ENCODE data around the gene FTO. TPM values are rescaled to one million over a fixed set of nuclear protein-coding genes. Genes with fewer than 3 reads are reported as not detected.

FTO gene
- total RNA-seq, 1 donor from 2014 or later = 91.0 TPM

DNA sequence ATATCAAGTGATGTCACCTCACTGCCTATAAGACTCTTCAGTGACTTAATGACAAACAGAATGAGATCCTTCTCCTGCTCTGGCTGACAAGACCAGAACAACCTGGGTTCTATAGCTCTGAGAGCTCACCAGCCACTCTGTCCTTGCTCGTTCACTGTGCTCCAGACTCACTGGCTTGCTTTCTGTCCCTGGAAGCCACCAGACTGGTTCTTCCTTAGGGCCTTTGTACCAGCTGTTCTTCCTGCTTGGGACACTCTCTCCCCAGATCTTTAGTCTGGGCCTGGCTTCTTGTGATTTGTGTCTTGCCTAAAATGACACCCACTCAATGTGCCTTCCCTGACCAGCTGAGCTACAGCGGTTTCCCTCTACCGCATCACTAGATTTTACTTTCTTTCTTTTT, 76.1 kb downstream of the FTO start:
- no peak for DNase-seq (ENCODE audit: low spot score)

DNA sequence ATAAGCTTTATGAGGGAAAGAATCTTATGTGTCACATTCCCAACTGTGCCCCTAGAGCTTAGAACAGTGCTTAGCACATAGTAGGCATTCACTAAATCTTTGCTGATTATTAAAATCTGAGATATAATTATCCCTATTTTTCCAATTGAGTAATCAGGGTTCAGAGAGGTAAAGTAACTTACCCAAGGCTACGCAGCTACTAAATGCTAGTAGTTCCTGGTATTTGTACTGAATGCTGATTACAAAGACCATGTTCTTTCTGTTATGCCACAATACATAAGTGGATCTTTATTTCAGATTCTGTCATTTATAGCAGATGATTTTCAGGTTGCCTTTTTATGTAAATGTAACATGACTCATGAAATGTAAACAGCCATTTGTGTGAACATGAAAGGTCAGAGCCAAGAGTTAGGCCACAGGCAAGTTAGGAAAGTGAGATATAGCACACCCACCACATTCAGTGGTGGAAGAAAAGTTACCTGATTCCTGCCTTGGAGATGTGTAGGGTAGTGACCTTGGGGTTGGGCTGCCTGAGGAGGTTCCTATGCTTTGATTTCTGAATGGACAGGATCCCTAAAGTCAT, 77.2 kb downstream of the FTO start:
- no peak for DNase-seq (ENCODE audit: low spot score)

DNA sequence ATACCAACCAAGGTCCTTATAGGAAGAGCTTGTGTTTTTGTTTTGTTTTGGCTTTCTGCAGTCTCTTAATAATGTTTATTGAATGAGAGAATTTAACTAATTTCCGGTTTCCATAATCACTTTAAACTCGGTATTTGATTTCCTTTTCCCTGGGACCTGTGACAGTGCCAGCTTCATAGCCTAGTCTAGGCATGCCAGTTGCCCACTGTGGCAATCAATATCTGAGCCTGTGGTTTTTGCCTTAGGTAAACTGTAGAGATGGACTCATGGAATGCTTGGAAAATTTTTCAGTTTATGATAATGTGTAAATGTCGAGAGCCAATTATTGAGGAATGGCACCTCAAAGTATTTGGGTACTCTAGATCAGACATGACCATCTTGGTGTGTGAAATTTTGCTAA, 78.2 kb downstream of the FTO start:
- no peak for DNase-seq (ENCODE audit: low spot score)

DNA sequence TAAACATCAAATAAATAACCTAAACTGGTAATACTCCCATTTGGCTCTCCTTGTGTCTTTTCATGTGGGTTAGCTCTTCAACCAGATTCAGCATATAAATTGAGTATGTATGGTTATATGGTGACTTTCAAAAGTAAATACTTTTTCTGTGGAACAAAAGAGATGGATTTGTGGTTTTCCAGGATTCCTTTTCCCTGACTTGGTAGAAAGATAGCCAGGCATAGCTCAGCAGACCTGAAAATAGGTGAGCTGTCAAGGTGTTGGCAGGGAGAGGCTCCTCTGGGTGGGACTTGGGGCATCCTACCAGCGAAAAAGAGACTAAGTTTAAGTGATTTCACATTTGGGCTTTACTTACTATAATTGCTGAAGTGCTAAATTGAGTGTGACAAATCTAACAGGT, 80.3 kb downstream of the FTO start:
- no peak for DNase-seq (ENCODE audit: low spot score)

DNA sequence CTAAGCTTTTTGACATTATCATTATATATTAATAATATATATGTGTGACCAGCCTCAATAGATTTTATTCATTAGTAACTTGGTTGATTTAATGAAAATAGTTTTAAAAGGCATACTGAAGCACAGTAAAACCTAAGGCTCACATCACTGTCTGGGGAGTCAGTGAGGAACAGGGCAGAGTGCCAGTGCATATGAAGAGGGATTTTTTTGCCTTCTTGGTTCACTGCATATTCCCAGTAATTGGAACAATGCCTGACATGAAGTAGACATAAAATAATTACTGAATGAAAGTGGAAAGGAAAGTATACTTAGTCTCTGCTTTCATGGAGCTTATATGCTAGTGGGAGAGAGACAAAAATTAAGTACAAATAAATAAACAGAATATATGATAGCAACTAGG, 81.1 kb downstream of the FTO start:
- DNase-seq (ENCODE audit: low spot score) = no peak

- DNase-seq (ENCODE audit: low spot score) = no peak
These were observed 82.0 kb downstream of the FTO start for GRCh38 chr16:53785916-53786315.

- no peak for DNase-seq (ENCODE audit: low spot score)
These were observed 83.5 kb downstream of the FTO start for GRCh38 chr16:53787423-53787822.

DNA sequence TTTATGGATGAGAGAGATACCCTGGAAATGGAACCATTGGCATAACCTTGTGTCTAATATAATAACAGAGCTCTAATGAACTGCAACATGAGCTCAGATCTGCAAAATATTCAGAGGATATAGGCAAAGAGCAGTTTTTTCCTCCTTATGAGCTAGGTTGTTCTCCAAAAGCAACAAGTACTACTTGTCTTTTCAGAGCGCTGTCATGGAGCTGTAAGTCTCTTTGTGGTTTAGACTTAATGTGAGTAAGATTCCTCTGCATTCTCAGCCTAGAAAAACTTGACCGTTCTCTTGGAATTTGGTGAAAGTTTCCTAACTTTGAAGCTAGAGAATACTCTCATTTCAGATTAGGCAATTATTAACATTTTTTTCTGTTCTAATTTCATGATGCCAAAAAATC, 85.2 kb downstream of the FTO start:
- no peak for DNase-seq (ENCODE audit: low spot score)

DNA sequence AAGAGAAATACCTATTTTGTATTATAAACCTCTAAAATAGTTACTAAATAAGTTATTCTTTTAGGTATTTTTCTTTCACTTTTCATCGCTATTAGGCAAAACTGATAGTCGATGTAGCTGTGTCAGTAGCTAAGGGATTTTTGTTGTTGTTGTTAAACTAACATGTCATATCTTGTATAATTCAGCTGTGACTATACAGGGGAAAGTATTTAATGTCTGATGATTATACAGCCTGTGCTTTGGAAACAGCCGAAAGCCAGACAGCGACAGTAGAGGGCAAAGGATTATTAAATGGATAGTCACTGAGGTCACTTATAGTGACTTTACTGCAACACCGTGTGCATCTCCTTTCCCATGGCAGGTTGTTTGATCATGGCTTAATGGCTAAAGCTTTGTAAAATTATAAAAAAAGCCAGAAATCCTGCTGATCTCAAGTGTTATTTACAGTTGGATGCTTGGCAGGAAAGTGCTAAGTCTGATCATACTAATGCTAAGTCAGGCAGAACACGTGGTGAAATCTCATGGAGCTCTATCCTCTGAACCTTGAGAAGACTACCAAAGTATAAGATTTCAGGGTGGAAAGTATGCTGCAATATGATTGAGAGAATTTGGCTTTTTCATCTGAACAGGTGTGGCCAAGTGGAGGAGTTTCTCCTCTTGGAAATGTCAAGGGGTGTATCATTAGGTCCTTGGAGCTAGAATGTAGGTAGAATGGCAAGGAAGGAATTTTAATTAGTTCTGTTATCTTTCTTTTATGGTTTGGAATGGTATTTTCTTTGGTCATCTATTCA, 88.4 kb downstream of the FTO start:
- DNase-seq (ENCODE audit: low spot score) = no peak

- no peak for DNase-seq (ENCODE audit: low spot score)
These were observed 99.5 kb downstream of the FTO start for GRCh38 chr16:53803451-53803850.

- DNase-seq (ENCODE audit: low spot score) = no peak
These were observed 100.0 kb downstream of the FTO start for GRCh38 chr16:53803998-53804397.

GRCh38 chr16:53804467-53804866, 100.5 kb downstream of the FTO start:
- no peak for DNase-seq (ENCODE audit: low spot score)

DNA sequence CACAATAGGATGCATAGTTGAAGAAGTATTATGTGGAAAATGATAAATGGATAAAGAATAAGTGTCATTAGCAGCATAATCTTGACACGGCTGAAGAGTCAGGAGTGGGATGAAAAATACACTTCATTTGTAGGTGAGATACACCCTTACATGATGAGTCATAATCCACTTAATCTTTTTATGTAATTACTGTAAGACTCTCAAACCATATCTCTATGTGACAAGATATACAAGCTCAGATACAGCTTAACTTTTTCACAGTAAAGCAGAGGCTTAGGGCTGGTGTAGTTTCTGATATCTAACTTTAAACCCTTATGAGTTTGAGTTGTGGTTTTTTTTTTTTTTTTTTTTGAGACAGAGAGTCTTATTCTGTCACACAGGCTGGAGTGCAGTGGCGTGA, 101.2 kb downstream of the FTO start:
- DNase-seq (ENCODE audit: low spot score) = no peak

DNA sequence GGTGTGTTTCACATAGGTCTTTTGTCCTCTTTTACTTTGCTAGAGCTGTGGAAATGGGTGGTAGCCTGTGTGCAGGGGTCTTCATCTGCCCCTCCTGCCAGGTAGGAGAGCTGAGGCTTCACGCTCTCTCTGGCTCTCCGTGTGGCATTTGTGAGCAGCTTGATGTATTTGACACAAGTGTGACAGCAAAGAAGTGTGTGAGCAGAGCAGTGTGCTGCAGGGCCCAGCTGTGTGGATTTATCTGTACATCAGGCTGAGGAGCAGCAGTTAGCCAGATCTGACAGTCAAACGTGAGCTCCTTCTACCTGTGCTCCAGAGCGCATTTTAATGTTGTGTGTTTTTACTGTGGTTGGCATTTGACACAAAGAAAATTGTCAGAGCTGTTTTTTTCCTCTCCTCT, 101.8 kb downstream of the FTO start:
- DNase-seq (ENCODE audit: low spot score) = no peak

DNA sequence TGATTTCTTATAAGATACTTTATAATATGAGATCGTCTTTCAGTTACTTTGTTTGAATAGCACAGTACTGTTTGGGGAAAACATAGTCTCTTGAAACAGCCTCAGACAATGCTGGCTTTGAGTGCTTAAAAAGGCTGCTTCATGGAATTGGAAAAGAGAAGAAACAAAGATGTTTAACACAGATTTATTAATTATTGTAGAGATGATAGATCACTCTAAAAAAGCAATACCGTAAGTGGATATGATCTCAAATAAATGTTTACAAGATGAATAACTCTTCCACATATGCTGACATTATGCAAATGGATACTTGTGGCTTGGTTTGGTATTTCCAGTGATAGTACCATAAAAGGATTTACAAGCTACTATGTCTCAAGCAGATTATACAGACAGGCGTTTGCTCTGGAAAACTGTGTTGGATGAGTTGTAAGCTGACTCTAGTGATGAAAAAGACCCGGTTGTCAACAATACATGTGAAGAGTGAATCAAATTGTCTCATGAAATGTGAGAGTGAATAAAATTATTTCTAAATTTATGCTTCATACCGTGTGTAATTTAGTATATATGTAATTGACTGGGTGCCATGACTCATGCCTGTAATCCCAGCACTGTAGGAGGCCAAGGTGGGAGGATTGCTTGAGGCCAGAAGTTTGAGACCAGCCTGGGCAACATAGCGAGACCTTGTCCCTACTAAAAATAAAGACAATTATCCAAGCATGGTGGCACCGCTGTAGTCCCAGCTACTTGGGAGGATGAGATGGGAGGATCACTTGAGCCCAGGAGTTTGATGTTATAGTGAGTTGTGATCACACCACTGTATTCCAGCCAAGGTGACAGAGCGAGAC, 105.4 kb downstream of the FTO start:
- DNase-seq (ENCODE audit: low spot score) = no peak

DNA sequence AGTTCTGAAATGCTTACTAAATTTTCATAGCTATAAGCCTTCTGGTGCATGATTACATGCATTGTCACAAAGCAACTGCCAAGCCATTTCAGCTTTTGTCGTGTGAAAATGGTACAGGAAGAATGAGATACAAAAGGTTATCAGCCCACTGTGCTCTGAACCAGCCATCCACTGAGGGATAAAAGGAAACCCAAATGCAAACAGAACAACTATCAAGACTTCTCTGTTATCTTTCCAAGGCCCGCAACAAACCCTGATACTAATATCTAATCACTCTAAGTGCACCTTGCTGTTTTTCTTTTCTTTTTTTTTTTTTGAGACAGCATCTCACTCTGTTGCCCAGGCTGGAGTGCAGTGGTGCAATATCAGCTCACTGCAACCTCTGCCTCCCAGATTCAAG, 109.0 kb downstream of the FTO start:
- no peak for DNase-seq (ENCODE audit: low spot score)

GRCh38 chr16:53814801-53815200, 110.8 kb downstream of the FTO start:
- DNase-seq (ENCODE audit: low spot score) = no peak

- DNase-seq (ENCODE audit: low spot score) = no peak
These were observed 112.4 kb downstream of the FTO start for GRCh38 chr16:53816211-53816836.

DNA sequence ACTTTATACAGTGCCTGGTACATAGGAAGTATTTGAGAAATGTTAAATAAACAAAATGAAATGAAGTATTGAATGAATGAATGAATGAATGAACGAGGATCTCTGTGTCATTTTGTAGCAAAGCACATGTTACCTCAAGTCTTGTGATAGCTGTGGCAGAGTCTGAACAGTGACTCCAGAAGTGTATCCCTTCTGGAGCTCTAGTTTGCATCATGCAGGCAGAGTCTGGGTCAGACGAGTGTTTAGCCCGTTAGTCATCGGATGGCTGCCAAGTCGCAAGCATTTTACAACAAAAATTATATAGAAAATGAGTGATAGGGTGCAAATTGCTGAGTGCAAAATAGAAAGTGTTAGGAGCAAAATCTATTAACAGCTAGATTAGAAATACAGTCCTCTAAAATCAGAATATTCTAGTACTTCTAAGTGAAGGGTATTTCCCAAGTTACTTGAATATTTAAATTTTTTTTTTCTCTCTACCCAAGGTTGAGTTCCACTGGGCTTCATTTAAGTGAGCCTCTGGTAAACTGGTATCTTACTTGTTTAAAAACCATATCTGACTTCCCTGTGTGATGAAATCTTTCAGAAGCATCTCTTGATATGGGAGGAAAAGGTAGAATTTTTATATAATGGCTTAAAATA, 113.3 kb downstream of the FTO start:
- no peak for DNase-seq (ENCODE audit: low spot score)

DNA sequence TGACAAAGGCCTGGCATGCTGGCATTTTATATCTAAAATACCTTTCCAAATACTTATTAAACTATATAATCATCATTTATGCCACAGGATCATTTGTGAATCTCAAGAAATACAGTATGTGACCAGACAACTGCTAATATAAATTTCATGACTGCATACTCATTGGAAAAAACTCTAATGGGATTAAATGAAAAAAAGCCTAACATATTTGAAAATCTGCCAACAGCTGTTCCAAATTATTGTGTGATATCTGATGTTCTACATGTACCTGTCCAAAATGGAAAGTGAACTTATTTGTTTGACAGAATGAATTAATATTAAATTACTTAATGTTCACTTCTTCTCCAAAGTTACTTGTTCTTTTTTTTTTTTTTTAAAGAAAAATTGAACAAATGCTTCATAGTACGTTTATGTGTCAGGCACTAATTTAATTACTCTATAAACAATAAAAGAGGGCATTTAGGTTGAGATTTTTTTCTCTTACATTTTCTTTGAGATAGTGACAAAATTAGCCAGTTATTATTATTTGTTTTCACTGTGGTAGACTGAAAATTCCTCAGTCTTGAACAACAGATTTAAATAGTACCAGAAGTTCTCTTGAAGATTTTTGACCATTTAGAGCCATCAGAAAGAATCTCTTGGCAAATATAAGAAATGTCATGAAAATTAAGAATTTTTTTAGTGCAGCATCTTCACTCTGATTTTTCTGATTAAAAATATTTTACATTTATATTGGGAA, 114.0 kb downstream of the FTO start:
- DNase-seq (ENCODE audit: low spot score) = no peak

DNA sequence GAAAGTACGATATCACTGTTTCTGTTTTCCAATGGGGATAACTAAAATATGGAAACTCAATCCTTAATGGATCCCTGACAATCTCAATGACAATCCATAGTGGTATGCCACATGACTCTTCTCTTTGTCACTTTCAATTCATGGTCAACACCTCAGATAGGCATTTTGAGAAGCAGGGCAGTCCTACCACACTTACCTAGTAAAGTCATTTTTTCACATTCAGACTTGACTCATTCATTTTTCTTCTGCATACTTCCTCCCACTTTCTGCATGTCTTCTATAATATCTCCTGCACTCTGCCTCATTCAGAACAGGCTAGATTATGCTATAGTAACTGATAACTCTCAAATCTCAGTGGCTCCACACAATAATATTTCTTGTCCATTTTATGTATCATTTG, 117.5 kb downstream of the FTO start:
- DNase-seq (ENCODE audit: low spot score) = no peak
